Uterus (tissue), 4 donors: ENCODE data around the gene ARHGAP8. TPM values are rescaled to one million over a fixed set of nuclear protein-coding genes. Genes with fewer than 3 reads are reported as not detected.

Experiments
- DNase-seq, 2 donors: peaks; one replicate each; pipeline ENCODE4 v3.0.0-alpha.2; 2019 to 2020
- H3K27ac ChIP-seq, 2 donors: fragments of 200-600 bp; sonication (generic); 1 replicate in 1 of 2; 2 replicates in 1 of 2; pipeline ENCODE4 v1.5.1; 2016 to 2018
- H3K27me3 ChIP-seq, 2 donors: fragments of 200-600 bp; sonication (generic); one replicate each; pipeline ENCODE4 v1.5.1; 2018 to 2019; ENCODE audit warnings: control low read depth in 1 of 2
- H3K36me3 ChIP-seq, 2 donors: fragments of 200-600 bp; sonication (generic); one replicate each; pipeline ENCODE4 v1.5.1; 2019; ENCODE audit warnings: control low read depth in 1 of 2
- H3K4me1 ChIP-seq, 2 donors: fragments of 200-600 bp; sonication (generic); one replicate each; pipeline ENCODE4 v1.5.1; 2018 to 2019; ENCODE audit warnings: control low read depth in 1 of 2
- H3K4me3 ChIP-seq, 2 donors: fragments of 200-600 bp; sonication (generic); 1 replicate in 1 of 2; 2 replicates in 1 of 2; pipeline ENCODE4 v1.5.1; 2018 to 2019; ENCODE audit warnings: mild to moderate bottlenecking in 1 of 2
- H3K9me3 ChIP-seq, 2 donors: fragments of 200-600 bp; sonication (generic); one replicate each; pipeline ENCODE4 v1.5.1; 2019; ENCODE audit warnings: control low read depth in 1 of 2
- POLR2A ChIP-seq, 2 donors: fragments of 450-650 bp; IDR thresholded peaks; one replicate each; pipeline ENCODE4 v1.6.1; 2016; ENCODE audit warnings: antibody characterized with exemption in 2 of 2, mild to moderate bottlenecking in 1 of 2, moderate library complexity in 1 of 2
- intact Hi-C: fragments of 100-400 bp; cut with DNase I; formaldehyde crosslinking; loops from one replicate; pipeline ENCODE4 v1.15.1; 2023; ENCODE audit warnings: low total_unique reads
- total RNA-seq, 4 donors: library from RNA; depleted of rRNA in 3 of 4; stranded (reverse); fragments of >200 nt in 3 of 4; gene quantifications; one replicate each; pipeline versions ENCODE4 v1.1.0 to v1.2.4, GENCODE V29; 2014 to 2023
- TF ChIP-seq, protein P1 (sequence below), 4 experiments: fragments of 200-600 bp in 2 of 4; fragments of 450-650 bp in 2 of 4; sonication (generic) in 2 of 4; IDR thresholded peaks; one replicate each; pipeline ENCODE4 v1.5.1; 2016 to 2019; ENCODE audit warnings: antibody characterized with exemption in 4 of 4, mild to moderate bottlenecking in 2 of 4, moderate library complexity in 1 of 4
- donor health status: DM: yes; HTN: yes; CAD: no.

ARHGAP8 gene
- total RNA-seq, 4 donors from 2014 or later: 1.8 to 4.4 TPM; not detected in 2

DNA sequence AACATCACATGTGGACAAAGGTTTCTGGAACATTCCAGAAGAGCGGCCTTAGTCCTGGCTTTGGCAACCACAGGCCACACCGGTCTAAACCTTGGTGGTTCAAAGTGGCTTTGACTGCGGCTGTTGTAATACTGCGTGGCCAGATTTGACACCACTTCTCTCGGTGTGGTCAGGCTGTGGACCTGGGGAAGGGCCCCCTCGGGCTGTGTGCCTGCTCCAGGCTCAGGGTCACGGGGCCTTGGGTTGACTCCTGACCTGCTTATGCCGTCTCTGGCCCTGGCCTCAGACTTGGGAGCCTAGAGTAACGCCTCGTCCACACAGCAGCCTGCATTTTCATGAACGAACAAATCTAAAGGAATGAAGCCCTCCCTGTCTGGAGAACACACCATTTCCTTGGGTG, 139.4 kb downstream of the ARHGAP8 start:
- no peaks in the 10 kb centered on the region for H3K36me3 ChIP-seq
- TF ChIP-seq, protein P1, sequence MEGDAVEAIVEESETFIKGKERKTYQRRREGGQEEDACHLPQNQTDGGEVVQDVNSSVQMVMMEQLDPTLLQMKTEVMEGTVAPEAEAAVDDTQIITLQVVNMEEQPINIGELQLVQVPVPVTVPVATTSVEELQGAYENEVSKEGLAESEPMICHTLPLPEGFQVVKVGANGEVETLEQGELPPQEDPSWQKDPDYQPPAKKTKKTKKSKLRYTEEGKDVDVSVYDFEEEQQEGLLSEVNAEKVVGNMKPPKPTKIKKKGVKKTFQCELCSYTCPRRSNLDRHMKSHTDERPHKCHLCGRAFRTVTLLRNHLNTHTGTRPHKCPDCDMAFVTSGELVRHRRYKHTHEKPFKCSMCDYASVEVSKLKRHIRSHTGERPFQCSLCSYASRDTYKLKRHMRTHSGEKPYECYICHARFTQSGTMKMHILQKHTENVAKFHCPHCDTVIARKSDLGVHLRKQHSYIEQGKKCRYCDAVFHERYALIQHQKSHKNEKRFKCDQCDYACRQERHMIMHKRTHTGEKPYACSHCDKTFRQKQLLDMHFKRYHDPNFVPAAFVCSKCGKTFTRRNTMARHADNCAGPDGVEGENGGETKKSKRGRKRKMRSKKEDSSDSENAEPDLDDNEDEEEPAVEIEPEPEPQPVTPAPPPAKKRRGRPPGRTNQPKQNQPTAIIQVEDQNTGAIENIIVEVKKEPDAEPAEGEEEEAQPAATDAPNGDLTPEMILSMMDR (IDR thresholded peaks at IDR 0.05): no peak
- no peak for TF ChIP-seq POLR2A (IDR thresholded peaks at IDR 0.05)
- no peak overlapping the region for H3K27ac ChIP-seq
- H3K4me1 ChIP-seq: no peaks in the 10 kb centered on the region
- intact Hi-C loops: no loop called here
- no peaks in the 10 kb centered on the region for H3K9me3 ChIP-seq
- no peak for DNase-seq
- no peaks in the 10 kb centered on the region for H3K27me3 ChIP-seq
- H3K4me3 ChIP-seq: no peak overlapping the region

- TF ChIP-seq POLR2A (IDR thresholded peaks at IDR 0.05): no peak
- TF ChIP-seq, protein P1 (IDR thresholded peaks at IDR 0.05): no peak
These were observed 139.9 kb downstream of the ARHGAP8 start for GRCh38 chr22:44892243-44892642.

GRCh38 chr22:44892803-44893730, 140.7 kb downstream of the ARHGAP8 start:
- intact Hi-C loops: no loop called here
- no peak for TF ChIP-seq POLR2A (IDR thresholded peaks at IDR 0.05)
- TF ChIP-seq, protein P1 (IDR thresholded peaks at IDR 0.05): no peak
- no peak overlapping the region for H3K4me3 ChIP-seq
- no peak overlapping the region for H3K27ac ChIP-seq
- H3K27me3 ChIP-seq: no peaks in the 10 kb centered on the region
- no peaks in the 10 kb centered on the region for H3K9me3 ChIP-seq
- DNase-seq: no peak
- H3K4me1 ChIP-seq: no peaks in the 10 kb centered on the region
- no peaks in the 10 kb centered on the region for H3K36me3 ChIP-seq

More at GRCh38 chr22:44892243-44892642, 139.9 kb downstream of the ARHGAP8 start:
- no peaks in the 10 kb centered on the region for H3K36me3 ChIP-seq
- no peak overlapping the region for H3K27ac ChIP-seq
- DNase-seq: no peak
- H3K27me3 ChIP-seq: no peaks in the 10 kb centered on the region
- H3K4me3 ChIP-seq: no peak overlapping the region
- intact Hi-C loops: no loop called here
- no peaks in the 10 kb centered on the region for H3K9me3 ChIP-seq
- H3K4me1 ChIP-seq: no peaks in the 10 kb centered on the region

DNA sequence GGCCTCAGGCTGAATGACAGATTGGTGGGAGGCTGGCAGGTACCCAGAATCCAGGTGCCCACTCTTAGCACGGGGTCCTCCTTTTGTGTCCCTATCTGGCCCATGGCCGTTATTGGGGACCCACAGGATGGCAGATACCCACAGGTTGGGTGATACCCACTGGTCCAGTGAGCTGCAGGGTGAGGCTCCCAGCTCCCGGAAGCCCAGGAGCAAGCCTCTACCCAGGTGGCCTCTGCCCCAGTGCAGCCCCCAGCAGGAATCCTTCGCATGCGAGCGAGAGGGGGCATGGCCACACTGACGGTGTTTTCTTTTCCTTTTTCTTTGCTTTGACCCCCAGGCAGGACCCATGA, 141.3 kb downstream of the ARHGAP8 start:
- no peak for DNase-seq
- Histone ChIP-seq H3K4me3 (no peak overlapping the region), H3K36me3 (no peaks in the 10 kb centered on the region), H3K27ac (no peak overlapping the region), H3K9me3 (no peaks in the 10 kb centered on the region), H3K27me3 (no peaks in the 10 kb centered on the region), H3K4me1 (no peaks in the 10 kb centered on the region)
- intact Hi-C loops: no loop called here
- TF ChIP-seq, protein P1 (IDR thresholded peaks at IDR 0.05): no peak
- TF ChIP-seq POLR2A (IDR thresholded peaks at IDR 0.05): no peak

DNA sequence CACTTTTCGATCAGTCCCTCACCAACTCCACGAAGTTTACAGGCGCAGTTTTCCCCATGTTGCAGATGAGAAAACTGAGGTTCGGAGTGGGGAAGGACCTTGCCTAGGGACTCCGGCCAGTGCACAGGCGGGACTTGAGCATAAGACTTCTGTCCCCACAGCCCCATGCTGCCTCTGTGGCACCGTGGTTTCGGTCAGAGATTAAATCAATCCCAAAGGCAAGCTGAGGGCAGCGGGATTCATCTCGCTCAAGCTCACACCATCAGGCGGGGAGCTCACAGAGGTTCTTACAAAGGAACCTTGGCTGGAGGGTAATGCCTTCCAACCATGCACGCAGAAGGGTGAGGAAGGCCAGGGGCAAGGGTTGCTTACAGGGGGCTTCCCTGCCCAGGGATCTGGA, 141.9 kb downstream of the ARHGAP8 start:
- Histone ChIP-seq H3K27me3 (no peaks in the 10 kb centered on the region), H3K4me3 (no peak overlapping the region), H3K4me1 (no peaks in the 10 kb centered on the region), H3K36me3 (no peaks in the 10 kb centered on the region), H3K27ac (no peak overlapping the region), H3K9me3 (no peaks in the 10 kb centered on the region)
- intact Hi-C loops: no loop called here
- DNase-seq: no peak
- TF ChIP-seq, protein P1 (IDR thresholded peaks at IDR 0.05): no peak
- no peak for TF ChIP-seq POLR2A (IDR thresholded peaks at IDR 0.05)
